Endothelial cell of umbilical vein (primary cell): ENCODE measurements around the gene PLA2G4B. TPM values are rescaled to one million over a fixed set of nuclear protein-coding genes. Genes with fewer than 3 reads are reported as not detected.

Source experiments
- BruUV-seq: library from RNA; stranded (reverse); fragments of 400-500 nt; replicated peaks from 2 replicates; lab custom pipeline; 2021; lab: Mats Ljungman, UMichigan
- CTCF ChIA-PET: fragments of 300-600, 350-600 bp; sonication (Branson Sonifier 250); formaldehyde crosslinking; loops from one replicate; lab custom pipeline; 2021; ENCODE audit warnings: antibody characterized with exemption, inconsistent platforms; lab: Charles Lee
- POLR2A ChIA-PET: fragments of 300-600, 350-600 bp; sonication (Branson Sonifier 250); formaldehyde crosslinking; loops from one replicate; lab custom pipeline; 2021; ENCODE audit warnings: antibody characterized with exemption, inconsistent platforms; lab: Charles Lee
- DNase-seq: peaks from one replicate; pipeline ENCODE4 v3.0.0-alpha.2; 2011; ENCODE audit warnings: low read depth, low spot score
- FAIRE-seq: peaks from 2 replicates; lab custom pipeline; 2011; peaks lifted over from hg19 to GRCh38; lab: Jason Lieb, UNC
- H2AFZ ChIP-seq: 2 replicates; pipeline ENCODE4 v1.6.0; 2012; ENCODE audit warnings: low read depth, low read length, control low read depth, inconsistent platforms
- H3K27ac ChIP-seq: 2 replicates; pipeline ENCODE4 v1.5.1; 2011; ENCODE audit warnings: low read depth, mild to moderate bottlenecking, control low read depth, low read length, moderate library complexity; ENCODE audit not compliant: insufficient read depth
- H3K27me3 ChIP-seq, 2 experiments: 2 replicates each; pipeline versions ENCODE4 v1.6.0 to v1.6.1; 2011; ENCODE audit warnings: low read length in 2 of 2, mixed read lengths in 1 of 2; ENCODE audit not compliant: control insufficient read depth in 2 of 2, insufficient read depth in 2 of 2
- H3K36me3 ChIP-seq, 2 experiments: 2 replicates in 1 of 2; 3 replicates in 1 of 2; pipeline ENCODE4 v1.5.1; 2011; ENCODE audit warnings: low read length in 2 of 2, mild to moderate bottlenecking in 1 of 2, moderate library complexity in 1 of 2; ENCODE audit not compliant: control insufficient read depth in 2 of 2, insufficient read depth in 2 of 2; ENCODE audit errors: extremely low read depth in 1 of 2
- H3K4me1 ChIP-seq: 3 replicates; pipeline ENCODE4 v1.5.1; 2011; ENCODE audit warnings: mild to moderate bottlenecking, low read length; ENCODE audit not compliant: control insufficient read depth, insufficient read depth; ENCODE audit errors: extremely low read depth
- H3K4me2 ChIP-seq: 2 replicates; pipeline ENCODE4 v1.6.1; 2011; ENCODE audit warnings: low read length, control low read depth, mixed read lengths; ENCODE audit not compliant: insufficient read depth
- H3K4me3 ChIP-seq, 3 experiments: fragments of 200-600 bp in 1 of 3; sonication (generic), shearing (Covaris generic) in 1 of 3; replicated peaks in 1 of 3; 2 replicates each; pipeline ENCODE4 v1.5.1; 2011 to 2016; ENCODE audit warnings: control low read depth in 3 of 3, low read length in 3 of 3, mild to moderate bottlenecking in 2 of 3, inconsistent platforms in 1 of 3, low read depth in 1 of 3, moderate library complexity in 1 of 3; ENCODE audit not compliant: insufficient read depth in 1 of 3
- H3K79me2 ChIP-seq: 2 replicates; pipeline ENCODE4 v1.6.0; 2012; ENCODE audit warnings: low read length, inconsistent platforms; ENCODE audit not compliant: control insufficient read depth, insufficient read depth
- H3K9ac ChIP-seq: replicated peaks from 2 replicates; pipeline ENCODE3; 2011; ENCODE audit warnings: low read length, control low read depth; ENCODE audit not compliant: insufficient read depth; ENCODE audit errors: extremely low read depth
- H3K9me1 ChIP-seq: replicated peaks from 3 replicates; pipeline ENCODE4 v1.6.0; 2011; ENCODE audit warnings: mild to moderate bottlenecking, low read length; ENCODE audit not compliant: control insufficient read depth, insufficient read depth; ENCODE audit errors: extremely low read depth
- H3K9me3 ChIP-seq: replicated peaks from 2 replicates; pipeline ENCODE4 v1.5.1; 2012; ENCODE audit warnings: low read length, inconsistent platforms; ENCODE audit not compliant: control insufficient read depth, insufficient read depth
- H4K20me1 ChIP-seq: replicated peaks from 2 replicates; pipeline ENCODE3; 2011; ENCODE audit warnings: mild to moderate bottlenecking, low read length; ENCODE audit not compliant: control insufficient read depth, insufficient read depth; ENCODE audit errors: extremely low read depth
- EZH2 ChIP-seq: IDR thresholded peaks from 2 replicates; pipeline ENCODE4 v1.6.1; 2012; ENCODE audit warnings: borderline replicate concordance, low read depth, mild to moderate bottlenecking, moderate library complexity, low read length, inconsistent platforms; ENCODE audit not compliant: severe bottlenecking
- FOS ChIP-seq: IDR thresholded peaks from 2 replicates; pipeline ENCODE4 v1.6.1; 2011; ENCODE audit warnings: mild to moderate bottlenecking, low read length, moderate library complexity, borderline replicate concordance; ENCODE audit not compliant: insufficient read depth
- GATA2 ChIP-seq: IDR thresholded peaks from 2 replicates; pipeline ENCODE4 v1.7.0; 2011; ENCODE audit warnings: low read depth, mild to moderate bottlenecking, moderate library complexity, mixed read lengths, low read length; ENCODE audit not compliant: insufficient read length, insufficient read depth
- JUN ChIP-seq: IDR thresholded peaks from 2 replicates; pipeline ENCODE4 v1.6.1; 2011; ENCODE audit warnings: borderline replicate concordance, low read depth; ENCODE audit not compliant: insufficient read length, insufficient read depth
- MYC ChIP-seq: IDR thresholded peaks from one replicate; pipeline ENCODE4 v1.6.1; 2011; ENCODE audit warnings: mild to moderate bottlenecking, low read depth, low read length
- POLR2A ChIP-seq: IDR thresholded peaks from 2 replicates; pipeline ENCODE4 v1.6.1; 2012; ENCODE audit warnings: low read depth, mild to moderate bottlenecking, control low read depth, low read length
- POLR2AphosphoS5 ChIP-seq: IDR thresholded peaks from 2 replicates; pipeline ENCODE4 v1.6.1; 2012; ENCODE audit warnings: low read depth, mild to moderate bottlenecking, control low read depth, low read length, moderate library complexity; ENCODE audit not compliant: insufficient read depth
- dilution Hi-C: fragments of 300-500 bp; cut with MboI; formaldehyde crosslinking; loops from one replicate; pipeline ENCODE4 v1.15.0; 2019; ENCODE audit warnings: low sequenced_read_pairs; ENCODE audit not compliant: extremely low pct_ligation_motif_present
- intact Hi-C: fragments of 100-400 bp; cut with micrococcal nuclease; formaldehyde crosslinking; loops from one replicate; pipeline ENCODE4 v1.10.0; 2022
- polyA plus RNA-seq, 4 experiments: library from polyadenylated mRNA; depleted of rRNA in 3 of 4; stranded (reverse) in 3 of 4; unstranded in 1 of 4; fragments of >200 nt; gene quantifications; 2 replicates each; pipeline versions ENCODE4 v1.2.1 to v1.2.3, GENCODE V29; 2011 to 2012; ENCODE audit warnings: missing spikeins in 1 of 4
- total RNA-seq: library from RNA; stranded (reverse); gene quantifications from 2 replicates; pipeline ENCODE4 v1.2.3, GENCODE V29; 2021
- TF ChIP-seq, protein P1 (sequence below), 2 donors: IDR thresholded peaks; 1 replicate in 1 of 2; 2 replicates in 1 of 2; pipeline ENCODE4 v1.5.1; 2011; ENCODE audit warnings: low read length in 2 of 2, mild to moderate bottlenecking in 2 of 2, moderate library complexity in 2 of 2, control low read depth in 1 of 2, inconsistent platforms in 1 of 2, low read depth in 1 of 2; ENCODE audit not compliant: insufficient read depth in 1 of 2; ENCODE audit errors: extremely low read depth in 1 of 2
- TF ChIP-seq, protein P2 (sequence below): IDR thresholded peaks from 2 replicates; pipeline ENCODE4 v1.6.1; 2011; ENCODE audit not compliant: insufficient read depth, insufficient read length

Gene PLA2G4B
- total and polyA plus RNA-seq, 2 donors (not counting 3 experiments of a cell fraction or from before 2014, with no cell fraction given) = 4.0 to 7.9 TPM

DNA sequence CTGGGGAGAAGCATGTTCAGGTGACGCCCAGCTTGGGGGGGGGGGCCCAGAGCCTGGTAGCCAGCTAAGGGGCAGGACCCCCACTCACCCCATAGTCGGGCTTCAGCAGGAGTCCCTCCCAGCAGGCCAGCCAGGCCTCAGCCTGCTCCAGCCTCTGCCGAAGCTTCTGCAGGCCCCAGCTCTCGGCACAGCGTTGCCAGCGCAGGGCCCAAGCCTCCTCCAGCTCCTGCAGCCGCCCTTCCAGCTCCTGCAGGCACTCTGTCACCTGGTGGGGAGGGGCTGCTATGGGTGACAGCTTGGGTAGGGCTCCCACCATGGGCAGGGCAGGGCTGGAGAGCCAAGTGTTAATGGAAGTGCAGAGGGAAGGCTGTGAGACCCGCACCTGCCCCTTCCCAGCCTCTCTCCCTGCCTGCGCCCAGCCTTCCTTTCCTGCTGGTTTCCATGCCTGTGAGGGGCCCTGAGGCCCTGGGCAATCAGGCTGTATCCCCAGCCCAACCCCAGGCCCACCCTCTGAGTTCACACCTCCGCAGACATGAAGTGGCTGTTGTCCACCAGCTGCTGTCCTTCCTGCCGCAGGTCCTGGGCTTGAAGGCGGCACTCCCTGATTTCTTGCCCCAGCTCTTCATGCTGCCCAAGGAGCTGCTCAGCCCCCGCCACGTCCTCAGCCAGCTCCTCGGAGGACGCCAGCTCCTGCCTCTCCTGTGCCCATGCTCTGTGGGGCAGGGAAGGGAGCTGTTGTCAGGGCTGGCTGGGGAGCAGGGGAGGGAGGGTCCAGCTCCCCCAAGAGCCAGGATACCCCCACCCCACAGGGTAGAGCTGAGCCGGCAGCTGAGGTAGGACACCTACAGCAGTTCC, 14.3 kb downstream of the PLA2G4B start:
- Histone ChIP-seq H3K4me2 (no peak overlapping the region), H3K27ac (no peak overlapping the region), H3K9ac (no peak overlapping the region), H3K27me3 (no peaks in the 10 kb centered on the region), H3K9me3 (no peaks in the 10 kb centered on the region), H3K9me1 (no peaks in the 10 kb centered on the region), H3K36me3 (peaks cover 6 to 50% of the 10 kb centered on the region in 2 experiments), H3K4me3 (no peak overlapping the region), H3K4me1 (no peaks in the 10 kb centered on the region), H3K79me2 (no peaks in the 10 kb centered on the region), H2AFZ (no peak overlapping the region), H4K20me1 (no peaks in the 10 kb centered on the region)
- FAIRE-seq = no peak
- intact Hi-C loops (no loop called here), dilution Hi-C loops (no loop called here)
- TF ChIP-seq, protein P1, sequence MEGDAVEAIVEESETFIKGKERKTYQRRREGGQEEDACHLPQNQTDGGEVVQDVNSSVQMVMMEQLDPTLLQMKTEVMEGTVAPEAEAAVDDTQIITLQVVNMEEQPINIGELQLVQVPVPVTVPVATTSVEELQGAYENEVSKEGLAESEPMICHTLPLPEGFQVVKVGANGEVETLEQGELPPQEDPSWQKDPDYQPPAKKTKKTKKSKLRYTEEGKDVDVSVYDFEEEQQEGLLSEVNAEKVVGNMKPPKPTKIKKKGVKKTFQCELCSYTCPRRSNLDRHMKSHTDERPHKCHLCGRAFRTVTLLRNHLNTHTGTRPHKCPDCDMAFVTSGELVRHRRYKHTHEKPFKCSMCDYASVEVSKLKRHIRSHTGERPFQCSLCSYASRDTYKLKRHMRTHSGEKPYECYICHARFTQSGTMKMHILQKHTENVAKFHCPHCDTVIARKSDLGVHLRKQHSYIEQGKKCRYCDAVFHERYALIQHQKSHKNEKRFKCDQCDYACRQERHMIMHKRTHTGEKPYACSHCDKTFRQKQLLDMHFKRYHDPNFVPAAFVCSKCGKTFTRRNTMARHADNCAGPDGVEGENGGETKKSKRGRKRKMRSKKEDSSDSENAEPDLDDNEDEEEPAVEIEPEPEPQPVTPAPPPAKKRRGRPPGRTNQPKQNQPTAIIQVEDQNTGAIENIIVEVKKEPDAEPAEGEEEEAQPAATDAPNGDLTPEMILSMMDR (IDR thresholded peaks at IDR 0.05; ENCODE audit: extremely low read depth in 1 of 2, insufficient read depth in 1 of 2, low read depth in 1 of 2, low read length in 2 of 2) = no peak
- TF ChIP-seq, protein P2, sequence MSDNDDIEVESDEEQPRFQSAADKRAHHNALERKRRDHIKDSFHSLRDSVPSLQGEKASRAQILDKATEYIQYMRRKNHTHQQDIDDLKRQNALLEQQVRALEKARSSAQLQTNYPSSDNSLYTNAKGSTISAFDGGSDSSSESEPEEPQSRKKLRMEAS = no peak
- no peak for TF ChIP-seq POLR2A
- CTCF ChIA-PET = interaction anchor here (1.8 to 3.2 kb wide), 2 partner anchors 11 to 52 kb away, joined by 5 to 12 read pairs; no protein-coding TSS in a partner anchor
- POLR2A ChIA-PET = no interaction called here
- no TSS peak for BruUV-seq
- DNase-seq = no peak

DNA sequence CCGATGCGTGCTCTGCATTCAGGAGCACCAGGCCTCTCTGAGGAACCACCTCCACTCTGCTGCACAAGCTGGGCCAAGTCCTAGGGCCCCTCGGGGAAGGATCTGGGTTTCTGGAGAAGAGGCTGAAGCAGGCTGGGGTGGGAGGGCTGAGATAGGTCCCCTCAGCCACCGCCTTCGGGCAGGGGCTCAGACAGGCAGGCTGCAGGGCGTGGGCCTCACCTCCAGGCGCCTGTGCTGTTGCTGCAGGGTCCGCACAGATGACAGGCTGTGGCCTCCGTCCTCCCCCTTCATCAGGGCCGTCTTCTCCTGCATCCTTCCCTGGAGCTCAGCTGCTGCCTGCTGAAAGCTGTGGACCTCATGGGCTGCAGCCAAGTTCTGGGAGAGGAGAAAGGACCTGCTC, 15.2 kb downstream of the PLA2G4B start:
- Histone ChIP-seq H2AFZ (no peak overlapping the region), H3K9ac (no peak overlapping the region), H3K9me1 (no peaks in the 10 kb centered on the region), H3K4me2 (no peak overlapping the region), H3K4me1 (no peaks in the 10 kb centered on the region), H3K4me3 (no peak overlapping the region), H3K36me3 (peaks cover 6 to 41% of the 10 kb centered on the region in 2 experiments), H4K20me1 (no peaks in the 10 kb centered on the region), H3K9me3 (no peaks in the 10 kb centered on the region), H3K27ac (no peak overlapping the region), H3K27me3 (no peaks in the 10 kb centered on the region), H3K79me2 (no peaks in the 10 kb centered on the region)
- DNase-seq (no peak), FAIRE-seq (no peak)
- ChIA-PET CTCF (interaction anchor here (1.8 to 3.2 kb wide), 2 partner anchors 10 to 51 kb away, joined by 5 to 12 read pairs; no protein-coding TSS in a partner anchor), POLR2A (no interaction called here)
- intact Hi-C loops = no loop called here
- TF ChIP-seq, protein P1 (IDR thresholded peaks at IDR 0.05; ENCODE audit: extremely low read depth in 1 of 2, insufficient read depth in 1 of 2, low read depth in 1 of 2, low read length in 2 of 2) = no peak
- TF ChIP-seq FOS (no peak), EZH2 (no peak), MYC (no peak), JUN (no peak), POLR2AphosphoS5 (no peak), POLR2A (no peak), GATA2 (no peak)
- TF ChIP-seq, protein P2 = no peak
- dilution Hi-C loops = no loop called here
- no TSS peak for BruUV-seq
